Activated T-helper 1 cell treated with anti-CD3 and anti-CD28 coated beads, Interleukin-2, amount 50 U/mL, for 16 hours (primary cell): ENCODE measurements around the gene ZNG1C.
"Not testable (repeated sequence)": the region's sequence is repeated elsewhere in the genome, so short reads cannot be mapped to it uniquely, and the experiment has no call there.

ENCODE experiments used
- DNase-seq, 2 donors: peaks; one replicate each; pipeline ENCODE4 v3.0.0-alpha.2; 2020; ENCODE audit warnings: low read depth in 1 of 2, low spot score in 1 of 2

The ZNG1C gene

DNA sequence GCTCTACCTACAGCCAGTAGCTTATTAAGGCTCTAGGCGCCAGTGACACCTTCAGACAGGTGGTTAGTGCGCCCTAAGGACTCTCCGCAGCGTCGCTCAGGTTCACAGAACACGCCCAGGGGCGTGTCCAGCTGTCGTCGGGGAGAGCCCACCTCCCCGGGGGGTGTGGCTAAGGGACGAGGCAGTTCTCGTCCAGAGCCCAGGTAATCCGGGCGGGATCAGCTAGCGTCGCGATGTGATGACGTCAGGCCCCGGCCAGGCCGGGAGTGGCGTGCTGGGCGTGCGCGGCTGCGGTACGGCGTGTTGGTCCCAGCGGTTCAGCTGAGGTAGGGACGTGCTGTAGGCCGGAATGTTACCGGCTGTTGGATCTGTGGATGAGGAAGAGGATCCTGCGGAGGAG, at the start of gene ZNG1C:
Gene ZNG1C (plus strand): TSS at position 301 of the 400 bp plus-strand sequence. CDS start 49 bp downstream, at position 350.
- DNase-seq, result not testable (repeated sequence)

DNA sequence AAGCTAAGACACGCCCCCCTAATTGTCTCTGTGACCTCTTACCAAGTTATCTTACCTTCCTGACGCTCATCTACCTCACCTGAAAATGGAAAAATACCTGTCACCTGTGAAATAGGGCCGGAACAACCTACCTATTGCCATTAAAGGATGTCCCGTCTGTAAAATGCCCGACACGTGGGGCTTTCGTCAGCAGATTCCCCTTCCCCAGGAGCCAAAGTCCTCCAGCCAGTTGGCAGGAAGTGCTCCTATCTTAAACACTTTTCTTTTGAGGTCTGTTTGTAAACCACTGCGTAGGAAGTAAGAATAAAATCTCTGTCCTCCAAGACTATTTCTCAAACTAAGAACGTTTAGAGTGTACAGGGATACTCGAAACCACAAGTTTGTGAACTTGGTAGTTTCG, 654 bp downstream of the ZNG1C start:
- not testable (repeated sequence) for DNase-seq

DNA sequence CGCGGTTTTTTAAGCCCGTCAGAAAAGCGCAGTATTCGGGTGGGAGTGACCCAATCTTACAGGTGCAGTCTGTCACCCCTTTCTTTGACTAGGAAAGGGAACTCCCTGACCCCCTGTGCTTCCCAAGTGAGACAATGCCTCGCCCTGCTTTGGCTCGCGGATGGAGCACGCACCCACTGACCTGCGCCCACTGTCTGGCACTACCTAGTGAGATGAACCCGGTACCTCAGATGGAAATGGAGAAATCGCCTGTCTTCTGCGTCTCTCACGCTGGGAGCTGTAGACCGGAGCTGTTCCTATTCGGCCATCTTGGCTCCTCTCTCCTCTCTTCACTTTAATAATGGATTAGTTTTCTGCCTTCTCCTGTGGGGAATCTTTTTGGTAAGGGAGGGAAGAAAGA, 39.3 kb downstream of the ZNG1C start:
- not testable (repeated sequence) for DNase-seq

DNA sequence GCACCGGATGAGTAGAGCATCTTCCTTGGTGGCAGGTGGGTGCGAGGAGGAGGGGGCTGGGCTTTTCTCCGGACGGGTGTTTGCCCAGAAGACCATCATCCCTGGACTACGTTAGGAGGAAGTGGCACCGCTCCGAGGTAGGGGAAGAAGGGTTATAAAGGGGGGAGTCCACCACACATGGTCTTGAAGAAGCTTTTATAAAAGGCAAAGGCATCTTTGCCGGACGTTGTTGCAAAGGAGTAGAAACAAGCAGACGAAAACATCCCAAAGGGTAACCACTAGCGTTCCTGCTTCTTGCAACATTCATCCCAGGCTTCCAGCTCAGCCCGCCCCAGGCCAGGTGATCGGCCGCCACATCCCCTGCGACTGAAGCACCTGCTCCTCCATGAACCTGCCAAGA, 60.8 kb downstream of the ZNG1C start, which contains the start of gene FOXD4L3:
Gene FOXD4L3 (plus strand): TSS at position 301 of the 400 bp plus-strand sequence. CDS start 85 bp downstream, at position 386.
- not testable (repeated sequence) for DNase-seq

DNA sequence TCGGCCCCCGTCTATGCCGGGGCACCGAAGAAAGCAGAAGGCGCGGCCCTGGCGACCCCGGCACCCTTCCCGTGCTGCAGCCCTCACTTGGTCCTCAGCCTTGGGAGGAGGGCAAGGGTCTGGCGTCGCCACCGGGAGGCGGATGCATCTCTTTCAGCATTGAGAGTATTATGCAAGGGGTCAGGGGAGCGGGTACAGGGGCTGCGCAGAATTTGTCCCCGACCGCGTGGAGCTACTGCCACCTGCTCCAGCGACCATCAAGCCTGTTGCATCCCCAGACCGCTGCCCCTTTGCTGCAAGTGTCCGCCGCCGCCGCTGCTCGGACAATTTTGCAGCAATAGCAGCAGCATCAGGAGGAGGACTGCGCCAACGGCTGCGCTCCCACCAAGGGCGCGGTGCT, 62.0 kb downstream of the ZNG1C start:
- not testable (repeated sequence) for DNase-seq

DNA sequence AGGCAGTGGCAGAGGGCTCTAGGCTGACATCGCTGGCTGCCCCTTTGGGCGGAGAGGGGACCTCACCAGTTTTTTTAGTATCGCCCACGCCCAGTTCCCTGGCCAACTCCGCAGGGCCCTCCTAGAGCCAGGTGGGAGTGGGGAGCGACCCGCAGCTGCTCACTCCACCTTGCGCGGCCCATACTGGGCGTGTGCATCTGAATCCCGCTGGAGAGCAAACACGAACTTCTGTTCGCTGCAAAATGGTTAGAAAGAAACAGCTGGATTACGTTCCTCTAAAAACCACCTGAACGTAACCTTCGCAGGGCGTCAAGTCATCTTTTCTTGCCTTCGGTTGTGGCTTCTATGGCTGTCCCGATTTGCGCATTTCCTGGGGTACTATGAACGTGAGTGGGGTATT, 62.4 kb downstream of the ZNG1C start:
- DNase-seq, result not testable (repeated sequence)

DNA sequence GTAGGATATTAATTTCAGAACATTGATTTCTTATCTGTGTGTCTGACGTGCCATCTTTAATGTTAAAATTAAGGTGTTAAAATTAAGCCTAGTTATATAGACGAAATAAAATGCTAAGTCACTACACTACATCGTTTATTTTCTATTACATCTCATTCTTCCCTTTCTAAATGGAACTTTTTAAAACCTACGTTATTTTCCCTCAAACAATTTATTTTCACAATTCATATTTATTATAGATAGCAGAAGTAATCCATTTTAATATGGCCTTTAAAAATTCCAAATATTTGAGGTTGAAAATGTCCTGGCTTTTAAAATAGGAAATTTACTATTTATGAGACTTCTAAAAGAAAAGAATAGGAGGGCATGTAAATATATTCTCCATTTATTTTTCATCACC, 63.0 kb downstream of the ZNG1C start:
- DNase-seq, result not testable (repeated sequence)

DNA sequence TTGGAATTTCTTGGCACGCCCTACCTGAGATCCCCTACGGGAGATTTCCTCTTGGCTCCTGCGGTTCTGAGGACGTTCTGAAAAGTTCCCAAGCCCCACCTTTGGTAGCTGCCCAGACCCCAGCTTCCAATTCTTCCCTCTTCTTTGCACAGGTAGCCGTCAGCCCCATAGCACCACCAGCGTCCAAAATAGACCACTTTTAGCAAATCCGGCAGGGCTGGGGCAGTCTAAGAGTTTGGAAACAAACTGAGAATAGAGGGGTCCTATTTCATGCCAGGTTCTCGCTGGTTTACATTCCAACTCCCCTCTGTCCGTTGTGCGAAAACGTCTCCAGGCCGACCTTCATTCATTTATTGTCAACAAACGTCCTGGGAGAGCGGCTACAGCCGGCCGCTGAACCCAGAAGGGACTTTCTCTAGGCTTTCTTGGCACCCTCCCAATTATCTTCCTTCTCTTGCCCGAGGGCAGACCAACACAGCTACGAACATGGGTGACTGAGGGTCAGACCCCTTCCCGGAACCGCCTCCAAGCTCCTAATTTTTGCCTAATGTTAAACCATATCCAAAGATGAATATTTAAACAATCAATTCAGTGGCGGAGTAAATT, 64.0 kb downstream of the ZNG1C start:
- DNase-seq, result not testable (repeated sequence)

DNA sequence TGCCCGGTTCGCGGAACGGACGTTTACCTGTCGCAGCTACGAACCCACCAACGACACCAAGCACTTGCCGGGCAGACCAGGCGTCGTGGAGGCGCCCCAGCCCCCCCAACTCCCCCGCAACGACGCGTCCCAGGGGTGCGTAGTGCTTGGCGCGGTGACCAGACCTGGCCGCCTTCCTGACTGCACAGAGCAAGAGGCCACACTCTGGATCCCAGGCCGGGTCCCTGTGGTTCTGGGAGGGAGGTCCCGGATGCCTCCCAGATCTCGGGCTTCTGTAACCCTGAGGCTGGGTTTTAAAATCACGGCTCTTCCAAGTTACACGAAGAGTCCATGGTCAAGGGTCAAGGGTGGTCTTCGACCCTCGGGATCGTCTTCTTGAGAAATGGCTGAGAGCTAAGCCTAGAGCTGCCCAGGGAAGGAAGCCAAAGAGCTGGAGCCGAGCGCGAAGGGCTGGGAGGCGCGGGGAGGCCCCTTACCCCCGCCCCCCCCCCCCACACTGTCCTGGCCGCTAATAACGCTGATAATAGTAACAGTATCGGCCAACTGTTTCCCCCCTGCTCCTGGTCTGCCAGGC, 64.7 kb downstream of the ZNG1C start:
- not testable (repeated sequence) for DNase-seq

DNA sequence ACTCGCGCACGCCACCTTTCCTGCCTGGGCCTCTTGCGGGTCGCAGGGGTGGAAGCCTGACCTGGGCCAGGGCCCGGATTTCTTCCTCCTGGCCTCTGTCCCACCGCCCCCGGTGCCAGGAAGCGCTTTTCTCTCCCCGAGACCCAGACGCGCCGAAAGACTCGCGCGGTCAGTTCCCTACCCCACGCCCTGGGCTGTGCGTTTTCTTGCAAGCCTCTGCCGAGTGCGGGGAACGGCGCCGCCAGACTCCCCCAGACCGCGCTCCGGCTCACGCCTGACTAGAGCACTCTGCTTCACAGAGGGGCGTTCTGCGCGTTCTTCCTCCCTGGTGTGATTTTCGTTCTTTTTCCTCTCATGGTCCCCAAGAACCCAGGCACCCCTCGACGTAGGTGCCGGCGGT, 65.3 kb downstream of the ZNG1C start:
- DNase-seq, result not testable (repeated sequence)

DNA sequence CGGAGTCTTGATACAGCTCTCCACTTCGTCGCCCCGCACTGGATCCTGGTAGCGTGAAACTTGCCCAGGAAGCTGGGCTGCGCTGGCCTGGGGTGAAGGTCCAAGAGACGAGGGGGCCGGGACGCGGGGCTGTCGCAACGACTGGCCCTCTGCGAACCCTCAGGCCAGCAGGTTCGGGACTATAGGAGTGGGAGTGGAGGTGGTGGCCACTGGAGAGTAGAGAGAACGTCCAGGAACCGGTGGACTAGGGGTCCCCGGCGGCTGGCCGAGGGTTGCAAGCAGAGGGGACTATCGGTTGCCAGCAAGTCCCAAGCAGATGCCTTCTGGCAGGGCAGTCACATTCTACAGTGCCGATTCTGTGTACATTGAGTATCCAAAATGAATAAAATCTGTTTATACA, 65.9 kb downstream of the ZNG1C start:
- DNase-seq, result not testable (repeated sequence)

DNA sequence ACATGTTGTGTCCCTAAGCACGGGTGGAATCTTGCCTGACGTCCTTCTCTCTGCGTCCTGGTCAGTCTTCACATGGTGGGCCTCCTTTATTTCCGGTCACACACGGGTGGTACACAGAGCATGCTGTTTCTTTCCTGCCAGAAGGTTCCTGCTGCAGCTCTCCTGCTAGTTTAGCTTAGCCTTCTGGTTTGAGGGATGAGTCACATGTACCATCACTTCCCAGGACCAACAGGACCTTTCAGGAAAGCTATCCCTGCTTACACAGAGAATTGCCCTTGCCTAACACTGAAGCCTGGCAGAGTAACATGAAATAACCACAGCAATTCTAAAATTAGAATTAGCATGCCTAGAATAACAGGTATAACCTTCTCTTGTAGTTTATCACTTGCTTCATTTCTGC, 69.4 kb downstream of the ZNG1C start:
- not testable (repeated sequence) for DNase-seq

DNA sequence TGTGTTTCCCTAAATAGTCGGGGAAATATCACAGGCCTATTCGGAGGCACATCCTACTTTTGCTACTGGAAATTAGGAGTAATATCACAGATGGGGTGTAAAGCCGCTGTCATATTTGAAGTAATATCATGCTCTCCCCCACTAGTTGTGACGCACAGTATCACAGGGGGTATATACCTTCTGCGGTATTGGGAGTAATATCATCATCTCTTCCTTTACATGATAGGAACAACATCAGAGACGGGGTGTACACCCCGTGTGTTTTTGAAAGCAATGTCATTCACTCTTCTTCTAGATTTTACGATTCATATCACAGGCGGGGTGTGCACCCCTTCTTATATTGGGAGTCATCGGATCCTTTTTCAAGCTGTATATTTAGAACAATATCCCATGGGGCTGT, 76.4 kb downstream of the ZNG1C start:
- DNase-seq, result not testable (repeated sequence)

DNA sequence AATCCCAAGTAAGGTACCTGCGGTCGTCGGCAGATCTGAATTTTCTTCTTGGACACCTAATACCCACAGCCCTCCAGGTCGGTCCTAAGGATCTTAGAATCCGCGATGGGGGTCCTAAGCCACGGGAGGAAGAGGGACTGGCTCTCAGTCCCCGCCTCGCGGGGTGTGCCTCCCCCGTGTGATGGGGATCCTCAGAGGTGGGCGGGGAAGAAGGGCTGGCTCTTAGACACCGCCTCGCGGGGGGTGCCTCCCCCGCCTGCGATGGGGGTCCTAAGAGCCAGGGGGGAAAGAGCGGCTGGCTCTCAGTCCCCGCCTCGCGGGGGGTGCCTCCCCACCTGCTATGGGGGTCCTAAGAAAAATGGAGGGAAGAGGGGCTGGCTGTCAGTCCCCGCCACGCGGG, 82.0 kb downstream of the ZNG1C start:
- not testable (repeated sequence) for DNase-seq

DNA sequence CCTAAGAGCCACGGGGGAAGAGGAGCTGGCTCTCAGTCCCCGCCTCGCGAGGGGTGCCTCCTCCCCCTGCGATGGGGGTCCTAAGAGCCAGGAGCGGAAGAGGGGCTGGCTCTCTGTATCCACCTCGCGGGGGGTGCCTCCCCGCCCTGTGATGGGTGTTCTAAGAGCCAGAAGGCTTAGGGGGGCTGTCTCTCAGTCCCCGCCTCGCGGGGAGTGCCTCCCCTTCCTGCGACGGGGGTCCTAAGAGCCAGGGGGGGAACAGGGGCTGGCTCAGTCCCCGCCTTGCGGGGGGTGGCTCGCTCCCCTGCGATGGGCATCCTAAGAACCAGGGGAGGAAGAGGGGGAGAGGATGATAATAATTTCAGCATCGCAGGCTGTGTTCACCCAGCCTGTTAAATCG, 82.7 kb downstream of the ZNG1C start:
- not testable (repeated sequence) for DNase-seq

DNA sequence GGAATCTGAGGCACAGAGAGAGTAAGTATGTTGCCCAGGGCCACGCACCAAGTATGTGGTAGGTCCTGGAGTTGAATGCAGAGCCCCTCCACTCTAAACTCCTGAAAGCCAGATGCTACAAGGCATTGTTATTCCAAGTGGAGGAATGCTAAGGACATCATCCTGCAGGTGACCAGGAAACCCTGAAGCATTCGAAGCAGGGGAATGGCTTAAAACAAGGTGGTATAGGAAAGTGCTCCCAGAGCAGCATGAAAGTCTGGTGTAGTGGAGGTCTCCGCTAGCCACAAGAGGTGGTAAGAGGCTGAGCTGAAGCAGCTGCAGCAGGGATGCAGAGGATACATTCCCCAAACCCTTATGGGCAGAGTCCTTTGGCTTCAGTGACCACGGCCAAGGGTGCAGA, 87.3 kb downstream of the ZNG1C start:
- not testable (repeated sequence) for DNase-seq

DNA sequence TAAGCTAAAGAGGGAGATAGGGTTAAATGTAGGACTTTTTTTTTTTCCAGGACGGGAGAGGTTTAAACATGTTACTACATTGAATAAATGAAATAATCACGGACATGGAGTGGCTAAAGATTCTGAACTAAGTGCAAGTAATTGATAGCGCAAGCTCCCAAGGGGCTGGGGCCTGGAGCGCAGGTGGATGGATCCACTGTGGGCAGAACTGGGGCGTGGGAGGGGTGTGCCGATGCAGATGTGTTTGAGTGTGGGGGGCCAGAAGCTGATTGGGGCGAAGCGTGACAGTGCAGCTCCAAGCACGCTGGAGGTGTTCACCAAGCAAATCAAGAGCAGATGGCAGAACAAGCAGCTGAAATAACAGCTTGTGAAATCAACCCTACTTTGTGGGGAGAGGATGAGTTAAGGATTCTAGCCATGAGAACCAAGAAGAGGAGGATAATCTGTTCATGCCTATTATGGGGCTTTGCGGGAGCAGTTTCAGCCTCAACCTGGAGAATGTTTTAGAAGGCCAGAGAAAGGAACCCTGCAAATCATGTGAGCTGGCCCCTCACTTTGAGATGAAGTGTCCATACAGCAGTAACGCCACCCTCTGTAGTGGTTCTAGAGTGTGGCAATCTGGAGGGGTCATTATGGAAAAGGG, 88.9 kb downstream of the ZNG1C start:
- not testable (repeated sequence) for DNase-seq

DNA sequence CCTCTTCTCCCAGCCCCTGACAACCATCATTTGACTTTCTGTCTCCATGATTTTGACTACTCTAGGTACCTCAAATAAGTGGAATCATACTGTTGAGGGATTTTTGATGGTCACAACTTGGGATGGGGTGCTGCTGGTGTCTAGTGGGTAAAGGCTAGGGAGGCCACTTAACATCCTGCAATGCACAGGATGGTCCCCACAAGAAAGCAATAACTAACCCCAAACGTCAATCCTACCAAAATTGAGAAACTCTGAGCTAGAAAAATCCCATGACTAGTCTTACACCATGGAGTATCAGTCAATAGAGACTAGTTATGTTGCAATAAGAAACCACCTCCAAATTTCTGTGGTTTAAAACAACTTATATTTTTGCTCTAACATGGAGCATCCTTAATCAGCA, 90.3 kb downstream of the ZNG1C start:
- DNase-seq, result not testable (repeated sequence)

DNA sequence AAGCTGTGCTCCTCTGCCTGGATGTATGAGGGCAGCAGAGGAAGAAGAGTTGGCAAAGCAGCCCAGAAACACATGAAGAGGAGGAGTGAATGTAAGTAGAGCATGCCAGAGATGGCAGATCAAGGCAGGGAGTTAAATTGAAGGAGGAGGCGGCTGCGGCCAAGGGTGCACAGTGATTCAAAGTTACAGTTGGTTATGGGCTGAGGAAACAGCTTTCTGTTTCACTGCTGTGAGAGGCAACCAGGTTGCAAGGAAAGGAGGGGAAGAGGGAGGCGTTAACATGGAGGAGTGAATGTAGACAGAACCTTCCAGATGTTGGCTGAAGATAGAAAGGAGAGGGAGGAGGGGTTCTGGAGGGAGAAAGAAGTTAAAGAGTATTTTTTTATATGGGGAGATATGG, 94.2 kb downstream of the ZNG1C start:
- not testable (repeated sequence) for DNase-seq

DNA sequence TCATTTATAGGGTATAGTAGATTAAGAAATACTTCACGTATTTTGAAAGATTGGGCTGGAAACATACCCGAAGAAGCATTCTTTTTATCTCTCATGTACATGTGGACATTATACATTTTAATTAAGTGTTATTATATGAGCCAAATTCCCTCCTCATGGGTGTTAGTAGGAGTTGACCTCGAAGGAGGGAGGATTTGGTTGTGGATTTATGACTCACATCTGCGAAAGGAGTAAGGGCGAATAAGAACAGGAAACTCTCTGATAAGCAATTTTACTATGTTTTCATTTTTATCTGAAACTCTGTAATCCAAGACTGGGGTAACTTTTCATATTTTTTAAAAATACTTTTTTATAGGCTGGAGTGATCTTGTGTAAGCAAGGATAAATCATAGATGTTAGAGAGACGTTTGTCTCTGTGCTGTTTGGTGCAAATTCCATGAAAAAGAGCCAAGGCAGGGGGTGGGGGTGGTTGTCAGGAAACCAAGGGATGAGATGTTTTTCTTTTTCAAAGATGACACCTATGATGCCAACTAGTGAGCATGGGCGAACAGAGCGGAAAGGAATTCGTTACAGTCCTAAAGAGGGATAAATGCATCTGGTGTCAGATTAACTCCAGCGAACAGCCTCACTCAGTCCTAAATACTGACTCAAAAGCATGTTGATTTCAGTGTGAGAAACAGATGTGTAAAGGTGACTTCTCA, 95.0 kb downstream of the ZNG1C start:
- DNase-seq, result not testable (repeated sequence)

DNA sequence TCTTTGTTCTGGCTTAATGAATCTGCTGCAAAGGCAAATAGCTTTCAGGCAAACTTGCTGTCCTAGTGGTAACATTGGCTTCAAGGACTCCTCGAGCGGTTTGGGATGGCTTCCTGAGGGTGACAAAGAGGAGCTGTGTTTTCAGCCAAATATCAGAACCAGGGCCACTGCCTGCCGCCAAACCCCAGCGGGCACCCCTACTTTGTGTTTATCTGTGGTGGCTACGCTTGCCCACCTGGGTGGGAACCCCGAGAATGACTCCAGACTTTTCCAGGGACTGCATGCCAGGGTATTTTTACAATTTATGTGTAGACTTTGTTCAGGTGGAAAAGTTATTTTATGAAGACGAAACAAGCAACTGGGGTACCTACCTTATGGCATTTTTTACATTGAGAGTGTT, 96.2 kb downstream of the ZNG1C start:
- DNase-seq, result not testable (repeated sequence)
